Vagina (tissue), 2 donors: Measurements from ENCODE around the gene SHANK3.

ENCODE experiments used
- POLR2A ChIP-seq, 2 donors: fragments of 450-650 bp; IDR thresholded peaks; one replicate each; pipeline ENCODE4 v1.6.1; 2017; ENCODE audit warnings: antibody characterized with exemption in 2 of 2, mild to moderate bottlenecking in 2 of 2, moderate library complexity in 2 of 2
- POLR2AphosphoS5 ChIP-seq, 2 donors: sonication (generic); formaldehyde crosslinking; IDR thresholded peaks; one replicate each; pipeline ENCODE4 v1.9.0; 2017; ENCODE audit warnings: antibody characterized with exemption in 2 of 2, mild to moderate bottlenecking in 2 of 2, low read depth in 1 of 2; ENCODE audit not compliant: insufficient read depth in 1 of 2
- TF ChIP-seq, protein P1 (sequence below), 3 experiments: fragments of 450-650 bp in 2 of 3; fragments of 200-600 bp in 1 of 3; sonication (generic) in 1 of 3; IDR thresholded peaks; one replicate each; pipeline ENCODE4 v1.5.1; 2017 to 2019; ENCODE audit warnings: antibody characterized with exemption in 3 of 3, mild to moderate bottlenecking in 2 of 3, moderate library complexity in 2 of 3

GRCh38 chr22:50673231-50674129 is 857 bp downstream of the SHANK3 start:
- TF ChIP-seq POLR2A (IDR thresholded peaks at IDR 0.05) (no peak), POLR2AphosphoS5 (IDR thresholded peaks at IDR 0.05; ENCODE audit: insufficient read depth in 1 of 2, low read depth in 1 of 2) (no peak)
- TF ChIP-seq, protein P1, sequence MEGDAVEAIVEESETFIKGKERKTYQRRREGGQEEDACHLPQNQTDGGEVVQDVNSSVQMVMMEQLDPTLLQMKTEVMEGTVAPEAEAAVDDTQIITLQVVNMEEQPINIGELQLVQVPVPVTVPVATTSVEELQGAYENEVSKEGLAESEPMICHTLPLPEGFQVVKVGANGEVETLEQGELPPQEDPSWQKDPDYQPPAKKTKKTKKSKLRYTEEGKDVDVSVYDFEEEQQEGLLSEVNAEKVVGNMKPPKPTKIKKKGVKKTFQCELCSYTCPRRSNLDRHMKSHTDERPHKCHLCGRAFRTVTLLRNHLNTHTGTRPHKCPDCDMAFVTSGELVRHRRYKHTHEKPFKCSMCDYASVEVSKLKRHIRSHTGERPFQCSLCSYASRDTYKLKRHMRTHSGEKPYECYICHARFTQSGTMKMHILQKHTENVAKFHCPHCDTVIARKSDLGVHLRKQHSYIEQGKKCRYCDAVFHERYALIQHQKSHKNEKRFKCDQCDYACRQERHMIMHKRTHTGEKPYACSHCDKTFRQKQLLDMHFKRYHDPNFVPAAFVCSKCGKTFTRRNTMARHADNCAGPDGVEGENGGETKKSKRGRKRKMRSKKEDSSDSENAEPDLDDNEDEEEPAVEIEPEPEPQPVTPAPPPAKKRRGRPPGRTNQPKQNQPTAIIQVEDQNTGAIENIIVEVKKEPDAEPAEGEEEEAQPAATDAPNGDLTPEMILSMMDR (IDR thresholded peaks at IDR 0.05): no peak
